ENCODE measurements around the gene NR4A3.

The NR4A3 gene

GRCh38 chr9:99906403-99907207 lies 84.9 kb downstream of the NR4A3 start, which contains the start of gene STX17:
Gene STX17 (plus strand): TSS chr9:99906654. CDS start chr9:99915240, 8,586 bp downstream.
- peaks cover 5% of the 10 kb centered on the region for H3K36me3 ChIP-seq
- H3K27ac ChIP-seq: peak within 1 kb of the TSS; percentile 96
- H3K9me3 ChIP-seq (ENCODE audit: severe bottlenecking): peaks cover 4% of the 10 kb centered on the region
- peak within 1 kb of the TSS; percentile 93 for H3K4me3 ChIP-seq (ENCODE audit: low read depth, low read length)
- peak; percentile 87 for DNase-seq
- 0 out of 2 replicates have a peak, but pooled peaks have one; percentile 6 for TF ChIP-seq CTCF (IDR thresholded peaks at IDR 0.05; ENCODE audit: low read depth, low read length)
- no peaks in the 10 kb centered on the region for H3K27me3 ChIP-seq (ENCODE audit: insufficient read depth, low read depth, severe bottlenecking)

GRCh38 chr9:99907208-99907532 lies 85.5 kb downstream of the NR4A3 start:
- peaks cover 5% of the 10 kb centered on the region for H3K36me3 ChIP-seq
- H3K27me3 ChIP-seq (ENCODE audit: insufficient read depth, low read depth, severe bottlenecking): no peaks in the 10 kb centered on the region
- peak overlapping the region; percentile 96 for H3K27ac ChIP-seq
- TF ChIP-seq CTCF (IDR thresholded peaks at IDR 0.05; ENCODE audit: low read depth, low read length): no peak
- no peak for DNase-seq
- H3K4me3 ChIP-seq (ENCODE audit: low read depth, low read length): peak overlapping the region; percentile 93
- peaks cover 4% of the 10 kb centered on the region for H3K9me3 ChIP-seq (ENCODE audit: severe bottlenecking)

DNA sequence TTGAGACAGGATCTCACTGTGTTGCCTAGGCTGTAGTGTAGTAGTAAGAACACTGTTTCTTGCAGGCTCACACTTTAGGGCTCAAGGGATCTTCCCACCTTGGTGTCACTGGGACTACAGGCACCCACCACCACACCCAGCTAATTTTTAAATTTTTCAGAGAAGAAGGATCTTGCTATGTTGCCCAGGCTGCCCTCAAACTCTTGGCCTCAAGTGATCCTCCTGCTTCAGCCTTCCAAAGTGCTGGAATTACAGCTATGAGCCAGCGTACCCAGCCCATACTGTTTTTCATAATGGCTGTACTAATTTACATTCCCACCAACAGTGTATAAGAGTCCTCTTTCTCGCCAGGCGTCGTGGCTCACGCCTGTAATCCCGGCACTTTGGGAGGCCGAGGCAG lies 89.9 kb downstream of the NR4A3 start:
- Histone ChIP-seq H3K27ac (no peak overlapping the region), H3K36me3 (peaks cover 16% of the 10 kb centered on the region), H3K27me3 (ENCODE audit: insufficient read depth, low read depth, severe bottlenecking) (no peaks in the 10 kb centered on the region), H3K9me3 (ENCODE audit: severe bottlenecking) (peaks cover 3% of the 10 kb centered on the region), H3K4me3 (ENCODE audit: low read depth, low read length) (no peak overlapping the region)
- DNase-seq: no peak
- TF ChIP-seq CTCF (IDR thresholded peaks at IDR 0.05; ENCODE audit: low read depth, low read length): no peak

All from WERI-Rb-1 (cell line).